ENCODE measurements around the gene CTXN2.

DNA sequence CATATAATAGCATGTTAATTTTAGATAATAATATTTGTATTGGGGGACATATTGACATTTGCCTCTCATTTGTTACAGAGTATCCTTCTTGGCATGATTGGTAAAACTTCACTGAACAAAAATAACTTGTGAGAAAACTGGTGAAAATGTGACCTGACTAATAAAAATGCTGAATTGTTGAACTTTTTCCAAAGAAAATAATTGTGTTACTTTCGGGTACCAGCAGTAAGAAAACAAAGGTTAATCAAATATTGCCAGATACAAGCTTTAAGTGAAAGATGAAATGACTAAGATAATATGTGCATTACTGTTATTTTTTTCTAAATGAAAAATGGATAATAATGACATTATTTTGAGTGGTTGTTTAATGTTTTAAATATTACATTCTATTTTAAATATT is 29.8 kb downstream of the CTXN2 start:
- TF ChIP-seq, protein P1, sequence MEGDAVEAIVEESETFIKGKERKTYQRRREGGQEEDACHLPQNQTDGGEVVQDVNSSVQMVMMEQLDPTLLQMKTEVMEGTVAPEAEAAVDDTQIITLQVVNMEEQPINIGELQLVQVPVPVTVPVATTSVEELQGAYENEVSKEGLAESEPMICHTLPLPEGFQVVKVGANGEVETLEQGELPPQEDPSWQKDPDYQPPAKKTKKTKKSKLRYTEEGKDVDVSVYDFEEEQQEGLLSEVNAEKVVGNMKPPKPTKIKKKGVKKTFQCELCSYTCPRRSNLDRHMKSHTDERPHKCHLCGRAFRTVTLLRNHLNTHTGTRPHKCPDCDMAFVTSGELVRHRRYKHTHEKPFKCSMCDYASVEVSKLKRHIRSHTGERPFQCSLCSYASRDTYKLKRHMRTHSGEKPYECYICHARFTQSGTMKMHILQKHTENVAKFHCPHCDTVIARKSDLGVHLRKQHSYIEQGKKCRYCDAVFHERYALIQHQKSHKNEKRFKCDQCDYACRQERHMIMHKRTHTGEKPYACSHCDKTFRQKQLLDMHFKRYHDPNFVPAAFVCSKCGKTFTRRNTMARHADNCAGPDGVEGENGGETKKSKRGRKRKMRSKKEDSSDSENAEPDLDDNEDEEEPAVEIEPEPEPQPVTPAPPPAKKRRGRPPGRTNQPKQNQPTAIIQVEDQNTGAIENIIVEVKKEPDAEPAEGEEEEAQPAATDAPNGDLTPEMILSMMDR (conservative IDR thresholded peaks at IDR 0.05; ENCODE audit: low read depth in 2 of 2) = no peak
- TF ChIP-seq, protein P2, sequence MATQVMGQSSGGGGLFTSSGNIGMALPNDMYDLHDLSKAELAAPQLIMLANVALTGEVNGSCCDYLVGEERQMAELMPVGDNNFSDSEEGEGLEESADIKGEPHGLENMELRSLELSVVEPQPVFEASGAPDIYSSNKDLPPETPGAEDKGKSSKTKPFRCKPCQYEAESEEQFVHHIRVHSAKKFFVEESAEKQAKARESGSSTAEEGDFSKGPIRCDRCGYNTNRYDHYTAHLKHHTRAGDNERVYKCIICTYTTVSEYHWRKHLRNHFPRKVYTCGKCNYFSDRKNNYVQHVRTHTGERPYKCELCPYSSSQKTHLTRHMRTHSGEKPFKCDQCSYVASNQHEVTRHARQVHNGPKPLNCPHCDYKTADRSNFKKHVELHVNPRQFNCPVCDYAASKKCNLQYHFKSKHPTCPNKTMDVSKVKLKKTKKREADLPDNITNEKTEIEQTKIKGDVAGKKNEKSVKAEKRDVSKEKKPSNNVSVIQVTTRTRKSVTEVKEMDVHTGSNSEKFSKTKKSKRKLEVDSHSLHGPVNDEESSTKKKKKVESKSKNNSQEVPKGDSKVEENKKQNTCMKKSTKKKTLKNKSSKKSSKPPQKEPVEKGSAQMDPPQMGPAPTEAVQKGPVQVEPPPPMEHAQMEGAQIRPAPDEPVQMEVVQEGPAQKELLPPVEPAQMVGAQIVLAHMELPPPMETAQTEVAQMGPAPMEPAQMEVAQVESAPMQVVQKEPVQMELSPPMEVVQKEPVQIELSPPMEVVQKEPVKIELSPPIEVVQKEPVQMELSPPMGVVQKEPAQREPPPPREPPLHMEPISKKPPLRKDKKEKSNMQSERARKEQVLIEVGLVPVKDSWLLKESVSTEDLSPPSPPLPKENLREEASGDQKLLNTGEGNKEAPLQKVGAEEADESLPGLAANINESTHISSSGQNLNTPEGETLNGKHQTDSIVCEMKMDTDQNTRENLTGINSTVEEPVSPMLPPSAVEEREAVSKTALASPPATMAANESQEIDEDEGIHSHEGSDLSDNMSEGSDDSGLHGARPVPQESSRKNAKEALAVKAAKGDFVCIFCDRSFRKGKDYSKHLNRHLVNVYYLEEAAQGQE (IDR thresholded peaks at IDR 0.05; ENCODE audit: unreplicated experiment) = no peak
- TF ChIP-seq CREB1 (CRISPR knock-in tag; IDR thresholded peaks at IDR 0.05; ENCODE audit: low read depth) (no peak), EZH2 (IDR thresholded peaks at IDR 0.05; ENCODE audit: low read depth, unreplicated experiment) (no peak), NANOG (IDR thresholded peaks at IDR 0.05; ENCODE audit: borderline replicate concordance) (no peak), POLR2AphosphoS5 (IDR thresholded peaks at IDR 0.05; ENCODE audit: low read depth) (no peak), EZH2phosphoT487 (IDR thresholded peaks at IDR 0.05; ENCODE audit: unreplicated experiment) (no peak)

Data from GM23338 (cell line).